ENCODE measurements around the gene LRIF1. TPM values are rescaled to one million over a fixed set of nuclear protein-coding genes. Genes with fewer than 3 reads are reported as not detected.

Gene LRIF1
- total RNA-seq, 6 experiments from 2014 or later: 14.7 to 17.9 (median 17.2) TPM

DNA sequence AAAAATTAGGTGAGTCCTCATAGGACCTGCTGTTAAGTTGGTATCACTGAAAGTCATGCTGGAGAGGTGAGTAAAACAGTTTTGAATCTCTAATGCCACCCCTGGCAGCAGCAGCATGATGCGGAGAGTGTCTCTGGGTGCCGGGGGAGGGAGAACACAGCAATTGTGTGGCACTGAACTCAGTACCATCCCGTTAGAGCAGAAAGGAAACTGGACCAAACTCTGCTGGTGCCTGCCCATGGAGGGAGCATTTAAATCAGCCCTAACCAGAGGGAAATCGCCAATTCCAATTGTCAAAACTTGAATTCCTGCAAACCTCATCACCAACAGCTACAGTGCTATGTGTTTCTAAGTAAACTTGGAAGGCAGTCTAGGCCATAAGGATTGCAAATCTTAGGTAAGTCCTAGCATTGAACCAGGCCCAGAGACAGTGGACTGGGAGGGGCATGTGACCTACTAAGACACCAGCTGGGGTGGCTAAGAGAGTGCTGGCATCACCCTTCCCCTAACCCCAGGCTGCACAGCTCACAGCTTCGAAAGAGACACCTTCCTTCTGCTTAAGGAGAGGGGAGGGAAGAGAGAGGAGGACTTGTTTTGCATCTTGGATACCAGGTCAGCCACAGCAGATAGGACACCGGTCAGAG is 60.8 kb downstream of the LRIF1 start:
- Mint-ChIP-seq H3K27me3 (ENCODE audit: insufficient read depth) (peaks cover 1% of the 10 kb centered on the region; the same call in 1 of the 2 replicates), H3K9me3 (no peaks in the 10 kb centered on the region), H3K36me3 (ENCODE audit: low read depth) (no peaks in the 10 kb centered on the region), H3K4me3 (no peak overlapping the region), H3K27ac (no peak overlapping the region), H3K4me1 (ENCODE audit: low read depth) (no peaks in the 10 kb centered on the region)
- TF ChIP-seq, protein P1, sequence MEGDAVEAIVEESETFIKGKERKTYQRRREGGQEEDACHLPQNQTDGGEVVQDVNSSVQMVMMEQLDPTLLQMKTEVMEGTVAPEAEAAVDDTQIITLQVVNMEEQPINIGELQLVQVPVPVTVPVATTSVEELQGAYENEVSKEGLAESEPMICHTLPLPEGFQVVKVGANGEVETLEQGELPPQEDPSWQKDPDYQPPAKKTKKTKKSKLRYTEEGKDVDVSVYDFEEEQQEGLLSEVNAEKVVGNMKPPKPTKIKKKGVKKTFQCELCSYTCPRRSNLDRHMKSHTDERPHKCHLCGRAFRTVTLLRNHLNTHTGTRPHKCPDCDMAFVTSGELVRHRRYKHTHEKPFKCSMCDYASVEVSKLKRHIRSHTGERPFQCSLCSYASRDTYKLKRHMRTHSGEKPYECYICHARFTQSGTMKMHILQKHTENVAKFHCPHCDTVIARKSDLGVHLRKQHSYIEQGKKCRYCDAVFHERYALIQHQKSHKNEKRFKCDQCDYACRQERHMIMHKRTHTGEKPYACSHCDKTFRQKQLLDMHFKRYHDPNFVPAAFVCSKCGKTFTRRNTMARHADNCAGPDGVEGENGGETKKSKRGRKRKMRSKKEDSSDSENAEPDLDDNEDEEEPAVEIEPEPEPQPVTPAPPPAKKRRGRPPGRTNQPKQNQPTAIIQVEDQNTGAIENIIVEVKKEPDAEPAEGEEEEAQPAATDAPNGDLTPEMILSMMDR (IDR thresholded peaks at IDR 0.05): no peak
- no peak for DNase-seq

DNA sequence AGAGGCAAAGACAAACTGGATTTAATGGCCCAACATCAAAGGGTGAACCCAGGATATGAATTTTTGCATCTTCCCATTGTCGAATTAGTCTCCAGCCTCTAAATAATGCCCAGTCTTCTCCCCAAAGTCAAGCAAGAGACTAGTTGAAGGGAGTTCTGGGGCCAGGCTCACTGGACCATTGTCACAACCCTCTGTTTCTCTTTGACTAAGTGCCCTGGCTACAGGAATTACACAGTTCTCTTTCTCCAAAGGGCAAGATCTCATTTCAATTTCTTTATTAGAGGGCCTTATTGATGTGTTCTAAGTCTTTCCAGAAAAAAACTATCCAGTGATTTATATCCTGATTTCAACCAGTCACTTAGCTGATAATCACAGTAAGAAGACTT is 64.3 kb downstream of the LRIF1 start:
- Mint-ChIP-seq H3K9me3 (no peaks in the 10 kb centered on the region), H3K4me1 (ENCODE audit: low read depth) (no peaks in the 10 kb centered on the region), H3K4me3 (no peak overlapping the region), H3K27me3 (ENCODE audit: insufficient read depth) (peaks cover 10% of the 10 kb centered on the region; the same call in 1 of the 2 replicates), H3K27ac (no peak overlapping the region), H3K36me3 (ENCODE audit: low read depth) (no peaks in the 10 kb centered on the region)
- DNase-seq: no peak
- TF ChIP-seq, protein P1 (IDR thresholded peaks at IDR 0.05): no peak

DNA sequence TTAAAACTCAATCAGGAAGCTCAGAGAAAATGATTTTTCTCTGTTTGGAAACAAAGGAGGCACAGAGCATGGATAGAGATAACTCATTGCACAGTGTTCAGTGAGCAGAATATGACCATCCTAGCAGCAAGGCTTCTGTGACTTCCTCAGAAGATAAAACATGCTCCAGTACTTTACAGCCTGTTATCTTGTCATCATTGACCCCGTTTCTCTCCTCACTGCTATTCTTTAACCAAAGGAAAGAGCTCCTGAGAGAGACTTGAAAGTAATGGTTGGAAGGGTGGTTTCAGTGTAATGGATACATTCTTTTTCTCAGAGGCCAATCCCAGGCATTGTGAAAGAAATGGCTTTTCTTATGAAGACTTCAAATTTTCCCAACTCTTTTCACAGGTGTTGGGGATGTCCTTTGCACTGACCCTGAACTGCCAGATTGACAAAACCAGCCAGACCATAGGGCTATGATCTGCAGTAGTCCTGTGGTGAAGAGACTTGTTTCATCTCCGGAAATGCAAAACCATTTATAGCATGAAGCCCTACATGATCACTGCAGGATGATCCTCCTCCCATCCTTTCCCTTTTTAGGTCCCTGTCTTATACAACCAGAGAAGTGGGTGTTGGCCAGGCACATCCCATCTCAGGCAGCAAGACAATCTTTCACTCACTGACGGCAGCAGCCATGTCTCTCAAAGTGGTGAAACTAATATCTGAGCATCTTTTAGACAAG is 64.8 kb downstream of the LRIF1 start:
- no peak overlapping the region for H3K4me3 Mint-ChIP-seq
- H3K36me3 Mint-ChIP-seq (ENCODE audit: low read depth): no peaks in the 10 kb centered on the region
- H3K4me1 Mint-ChIP-seq (ENCODE audit: low read depth): no peaks in the 10 kb centered on the region
- peaks cover 15% of the 10 kb centered on the region; the same call in 1 of the 2 replicates for H3K27me3 Mint-ChIP-seq (ENCODE audit: insufficient read depth)
- H3K9me3 Mint-ChIP-seq: no peaks in the 10 kb centered on the region
- TF ChIP-seq, protein P1 (IDR thresholded peaks at IDR 0.05): no peak
- H3K27ac Mint-ChIP-seq: no peak overlapping the region
- no peak for DNase-seq

DNA sequence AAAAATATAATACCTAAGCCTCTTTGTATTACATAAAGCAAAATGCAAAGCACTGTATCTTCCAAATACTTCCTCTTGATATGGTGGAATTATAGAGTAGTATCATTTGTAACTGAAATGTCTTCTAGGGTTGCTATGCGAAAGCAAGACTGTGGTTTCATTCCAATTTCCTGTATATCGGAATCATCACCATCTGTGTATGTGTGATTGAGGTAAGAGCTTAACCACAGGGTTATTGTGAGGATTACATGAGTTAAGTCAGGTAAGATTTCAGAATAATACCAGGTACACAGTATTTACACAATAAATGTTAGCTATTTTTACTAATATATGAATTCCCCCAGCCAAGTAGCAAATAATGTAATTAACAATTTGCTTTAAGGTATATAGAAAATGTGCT is 66.0 kb downstream of the LRIF1 start:
- DNase-seq: no peak
- no peaks in the 10 kb centered on the region for H3K9me3 Mint-ChIP-seq

More for the DNA sequence above, 66.0 kb downstream of the LRIF1 start:
- Mint-ChIP-seq H3K36me3 (ENCODE audit: low read depth) (no peaks in the 10 kb centered on the region), H3K27me3 (ENCODE audit: insufficient read depth) (peaks cover 20% of the 10 kb centered on the region), H3K27ac (no peak overlapping the region), H3K4me3 (no peak overlapping the region), H3K4me1 (ENCODE audit: low read depth) (no peaks in the 10 kb centered on the region)
- TF ChIP-seq, protein P1 (IDR thresholded peaks at IDR 0.05): no peak

Other genes with a start within 250 kb of the LRIF1 start
- gene CD53, start 90.8 kb downstream of the LRIF1 start, total RNA-seq (2021; fragmentation: NEBNext Ultra II Directional; extraction: Animal tissue kit (Norgen Biotek cat#: 25700)): not detected
- 10 to 100 TPM; 23.6 to 32.0 (median 28.9) TPM for gene DRAM2, start 176.2 kb upstream of the LRIF1 start, total RNA-seq (2021; fragmentation: NEBNext Ultra II Directional; extraction: Animal tissue kit (Norgen Biotek cat#: 25700))
- 10 to 100 TPM; 26.5 to 38.9 (median 33.5) TPM for gene CEPT1, start 176.3 kb upstream of the LRIF1 start, total RNA-seq (2021; fragmentation: NEBNext Ultra II Directional; extraction: Animal tissue kit (Norgen Biotek cat#: 25700))
- 1 to 10 TPM in 5 of 6 experiments, under 1 TPM in 1; 0.92 to 4.0 (median 3.7) TPM for gene DENND2D, start 236.7 kb upstream of the LRIF1 start, total RNA-seq (2021; fragmentation: NEBNext Ultra II Directional; extraction: Animal tissue kit (Norgen Biotek cat#: 25700))